Activated T-cell treated with anti-CD3 and anti-CD28 coated beads, Interleukin-2, amount 50 U/mL, for 72 hours (primary cell): ENCODE results near the gene ZBTB7C. TPM values are rescaled to one million over a fixed set of nuclear protein-coding genes. Genes with fewer than 3 reads are reported as not detected.

Experiments
- ATAC-seq, 2 donors: fragments of 150-1000 bp; cut with Tn5 transposase; replicated peaks in 1 of 2; 2 replicates each; pipeline ENCODE4 v1.10.0; 2021; ENCODE audit warnings: moderate library complexity in 2 of 2, mild to moderate bottlenecking in 1 of 2
- DNase-seq, 2 donors: peaks; one replicate each; pipeline ENCODE4 v3.0.0; 2021 to 2022; ENCODE audit warnings: mixed read lengths in 1 of 2
- H3K27ac Mint-ChIP-seq: one replicate; pipeline ENCODE4 v1.8.0; 2022; ENCODE audit warnings: mild to moderate bottlenecking, moderate library complexity, mixed read lengths
- H3K27me3 Mint-ChIP-seq: one replicate; pipeline ENCODE4 v1.8.0; 2022; ENCODE audit warnings: low read depth, mixed read lengths
- H3K36me3 Mint-ChIP-seq, 2 donors: one replicate each; pipeline ENCODE4 v1.8.0; 2022; ENCODE audit warnings: mixed read lengths in 2 of 2, mild to moderate bottlenecking in 1 of 2; ENCODE audit not compliant: insufficient read depth in 2 of 2
- H3K4me1 Mint-ChIP-seq: one replicate; pipeline ENCODE4 v1.8.0; 2022; ENCODE audit warnings: low read depth, mixed read lengths
- H3K4me3 Mint-ChIP-seq, 2 donors: one replicate each; pipeline ENCODE4 v1.8.0; 2022; ENCODE audit warnings: mild to moderate bottlenecking in 2 of 2, mixed read lengths in 2 of 2, moderate library complexity in 2 of 2
- H3K9me3 Mint-ChIP-seq, 2 donors: one replicate each; pipeline ENCODE4 v1.8.0; 2022; ENCODE audit warnings: mixed read lengths in 2 of 2
- total RNA-seq, 2 donors: library from RNA; stranded (reverse); gene quantifications; one replicate each; pipeline ENCODE4 v1.2.3, GENCODE V29; 2022

ZBTB7C gene
- total RNA-seq, 2 donors from 2014 or later = 0.05 TPM; not detected in 1

DNA sequence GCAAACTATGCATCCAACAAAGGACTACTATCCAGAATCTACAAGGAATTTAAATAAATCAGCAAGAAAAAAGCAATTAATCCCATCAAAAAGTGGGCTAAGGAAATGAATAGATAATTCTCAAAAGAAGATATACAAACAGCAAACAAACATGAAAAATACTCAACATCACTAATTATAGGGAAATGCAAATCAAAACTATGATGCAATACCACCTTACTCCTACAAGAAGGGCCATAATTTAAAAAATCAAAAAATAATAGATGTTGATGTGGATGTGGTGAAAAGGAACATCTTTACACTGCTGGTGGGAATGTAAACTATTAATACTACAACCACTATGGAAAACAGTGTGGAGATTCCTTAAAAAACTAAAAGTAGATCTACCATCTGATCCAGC lies 164.7 kb downstream of the ZBTB7C start:
- Mint-ChIP-seq H3K4me1 (no peaks in the 10 kb centered on the region), H3K4me3 (no peak overlapping the region), H3K36me3 (peaks cover 0 to 1% of the 10 kb centered on the region in 2 donors), H3K27ac (no peak overlapping the region), H3K9me3 (peaks cover 5% of the 10 kb centered on the region in 2 donors), H3K27me3 (peaks cover 12% of the 10 kb centered on the region)
- DNase-seq (no peak), ATAC-seq (no peak)

GRCh38 chr18:48238636-48239035 lies 170.5 kb downstream of the ZBTB7C start:
- ATAC-seq (no peak), DNase-seq (no peak)
- H3K27me3 Mint-ChIP-seq = peaks cover 28% of the 10 kb centered on the region
- H3K4me3 Mint-ChIP-seq = no peak overlapping the region
- peaks cover 1 to 10% of the 10 kb centered on the region in 2 donors for H3K9me3 Mint-ChIP-seq
- no peaks in the 10 kb centered on the region for H3K4me1 Mint-ChIP-seq
- H3K36me3 Mint-ChIP-seq = peaks cover 0 to 1% of the 10 kb centered on the region in 2 donors
- H3K27ac Mint-ChIP-seq = no peak overlapping the region

- Mint-ChIP-seq H3K36me3 (peaks cover 0 to 1% of the 10 kb centered on the region in 2 donors), H3K9me3 (peaks cover 1 to 10% of the 10 kb centered on the region in 2 donors), H3K4me3 (no peak overlapping the region), H3K27me3 (peaks cover 28% of the 10 kb centered on the region), H3K27ac (no peak overlapping the region), H3K4me1 (no peaks in the 10 kb centered on the region)
- no peak for ATAC-seq
- no peak for DNase-seq
Observed at GRCh38 chr18:48238206-48238605, 171.0 kb downstream of the ZBTB7C start.

- Mint-ChIP-seq H3K4me3 (no peak overlapping the region), H3K36me3 (peaks cover 0 to 1% of the 10 kb centered on the region in 2 donors), H3K27me3 (peaks cover 22% of the 10 kb centered on the region), H3K27ac (no peak overlapping the region), H3K9me3 (peaks cover 1 to 8% of the 10 kb centered on the region in 2 donors), H3K4me1 (no peaks in the 10 kb centered on the region)
- no peak for ATAC-seq
- no peak for DNase-seq
Observed at GRCh38 chr18:48236822-48237221, 172.4 kb downstream of the ZBTB7C start.

GRCh38 chr18:48230467-48231113 lies 178.6 kb downstream of the ZBTB7C start:
- Mint-ChIP-seq H3K9me3 (no peaks in the 10 kb centered on the region), H3K36me3 (no peaks in the 10 kb centered on the region), H3K4me1 (peaks cover 7% of the 10 kb centered on the region), H3K27me3 (peaks cover 7% of the 10 kb centered on the region), H3K27ac (no peak overlapping the region), H3K4me3 (no peak overlapping the region)
- DNase-seq = peak; percentile 12 to 14
- no peak for ATAC-seq

- Mint-ChIP-seq H3K27ac (no peak overlapping the region), H3K27me3 (peaks cover 7% of the 10 kb centered on the region), H3K9me3 (no peaks in the 10 kb centered on the region), H3K4me3 (no peak overlapping the region), H3K36me3 (no peaks in the 10 kb centered on the region), H3K4me1 (peaks cover 7% of the 10 kb centered on the region)
- ATAC-seq (no peak), DNase-seq (no peak)
Observed at GRCh38 chr18:48229552-48229981, 179.6 kb downstream of the ZBTB7C start.

- ATAC-seq (no peak), DNase-seq (no peak)
- peaks cover 7% of the 10 kb centered on the region for H3K4me1 Mint-ChIP-seq
- H3K27me3 Mint-ChIP-seq = peaks cover 7% of the 10 kb centered on the region
- H3K4me3 Mint-ChIP-seq = no peak overlapping the region
- no peaks in the 10 kb centered on the region for H3K36me3 Mint-ChIP-seq
- no peaks in the 10 kb centered on the region for H3K9me3 Mint-ChIP-seq
- H3K27ac Mint-ChIP-seq = no peak overlapping the region
Observed at GRCh38 chr18:48228841-48229240, 180.3 kb downstream of the ZBTB7C start.

DNA sequence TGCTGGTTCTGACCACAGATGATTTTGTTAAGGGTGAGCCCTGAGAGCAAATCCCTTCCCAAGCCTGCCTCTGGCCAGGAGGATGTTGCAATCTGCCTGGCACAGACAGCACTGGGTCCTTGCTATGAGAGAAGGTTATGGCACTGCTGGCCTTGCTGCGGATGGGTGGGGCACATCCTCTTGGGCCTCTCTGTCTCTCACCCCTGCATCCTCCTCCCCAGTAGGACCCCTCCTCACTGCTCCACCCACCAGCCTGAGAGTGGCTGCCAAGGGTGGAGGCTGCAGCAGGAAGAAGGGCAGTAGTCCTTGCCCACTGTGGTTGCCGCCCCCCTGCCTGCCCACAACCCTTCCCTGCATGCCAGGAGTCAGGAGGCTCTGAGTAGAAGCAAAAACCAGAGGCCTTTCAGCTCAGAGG lies 180.9 kb downstream of the ZBTB7C start:
- no peak overlapping the region for H3K27ac Mint-ChIP-seq
- ATAC-seq = no peak
- H3K27me3 Mint-ChIP-seq = peaks cover 7% of the 10 kb centered on the region
- DNase-seq = no peak
- no peaks in the 10 kb centered on the region for H3K9me3 Mint-ChIP-seq
- no peak overlapping the region for H3K4me3 Mint-ChIP-seq
- H3K4me1 Mint-ChIP-seq = peaks cover 7% of the 10 kb centered on the region
- no peaks in the 10 kb centered on the region for H3K36me3 Mint-ChIP-seq

GRCh38 chr18:48227206-48227605 lies 182.0 kb downstream of the ZBTB7C start:
- ATAC-seq = peak; percentile 73 to 86
- H3K4me3 Mint-ChIP-seq = no peak overlapping the region
- no peaks in the 10 kb centered on the region for H3K36me3 Mint-ChIP-seq
- peaks cover 7% of the 10 kb centered on the region for H3K4me1 Mint-ChIP-seq
- peaks cover 7% of the 10 kb centered on the region for H3K27me3 Mint-ChIP-seq
- no peak overlapping the region for H3K27ac Mint-ChIP-seq
- H3K9me3 Mint-ChIP-seq = no peaks in the 10 kb centered on the region
- no peak for DNase-seq

DNA sequence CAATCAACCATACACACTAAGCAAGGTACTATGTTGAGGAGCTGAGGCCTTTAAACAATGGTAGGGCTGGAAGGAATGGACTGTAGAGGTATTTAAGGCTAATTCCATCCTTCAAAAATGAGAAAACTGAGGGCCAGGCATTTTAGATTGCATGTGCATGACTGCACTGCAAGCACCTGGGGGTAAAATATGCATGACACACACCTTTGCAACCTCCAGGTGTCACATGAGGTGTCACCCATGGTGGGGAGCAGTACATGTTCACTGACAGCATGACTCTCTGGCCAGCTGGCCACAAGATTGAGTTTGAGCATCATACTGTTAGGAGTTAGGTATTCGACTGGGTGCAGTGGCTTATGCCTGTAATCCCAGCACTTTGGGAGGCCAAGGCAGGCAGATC lies 182.8 kb downstream of the ZBTB7C start:
- H3K9me3 Mint-ChIP-seq = no peaks in the 10 kb centered on the region
- no peak for DNase-seq
- H3K36me3 Mint-ChIP-seq = no peaks in the 10 kb centered on the region
- ATAC-seq = no peak
- no peak overlapping the region for H3K4me3 Mint-ChIP-seq
- peaks cover 7% of the 10 kb centered on the region for H3K27me3 Mint-ChIP-seq
- no peak overlapping the region for H3K27ac Mint-ChIP-seq
- H3K4me1 Mint-ChIP-seq = peaks cover 7% of the 10 kb centered on the region

GRCh38 chr18:48222118-48222517 lies 187.1 kb downstream of the ZBTB7C start:
- H3K4me1 Mint-ChIP-seq = no peaks in the 10 kb centered on the region
- ATAC-seq = peak; percentile 56 to 75

GRCh38 chr18:48219810-48220499 lies 189.2 kb downstream of the ZBTB7C start:
- ATAC-seq (no peak), DNase-seq (no peak)
- Mint-ChIP-seq H3K4me1 (no peaks in the 10 kb centered on the region), H3K36me3 (no peaks in the 10 kb centered on the region), H3K27me3 (no peaks in the 10 kb centered on the region), H3K27ac (no peak overlapping the region), H3K9me3 (no peaks in the 10 kb centered on the region), H3K4me3 (no peak overlapping the region)

More at GRCh38 chr18:48222118-48222517, 187.1 kb downstream of the ZBTB7C start:
- DNase-seq = peak; percentile 12 to 28
- H3K27ac Mint-ChIP-seq = no peak overlapping the region
- H3K36me3 Mint-ChIP-seq = no peaks in the 10 kb centered on the region
- no peak overlapping the region for H3K4me3 Mint-ChIP-seq
- no peaks in the 10 kb centered on the region for H3K27me3 Mint-ChIP-seq
- no peaks in the 10 kb centered on the region for H3K9me3 Mint-ChIP-seq

GRCh38 chr18:48219037-48219809 lies 190.0 kb downstream of the ZBTB7C start:
- no peak for DNase-seq
- ATAC-seq = no peak
- no peaks in the 10 kb centered on the region for H3K4me1 Mint-ChIP-seq
- H3K27ac Mint-ChIP-seq = no peak overlapping the region
- H3K27me3 Mint-ChIP-seq = no peaks in the 10 kb centered on the region
- no peak overlapping the region for H3K4me3 Mint-ChIP-seq
- no peaks in the 10 kb centered on the region for H3K36me3 Mint-ChIP-seq
- no peaks in the 10 kb centered on the region for H3K9me3 Mint-ChIP-seq
